Panc1 (cell line): Measurements from ENCODE around the gene ZMYM3.

ENCODE experiments used
- CTCF ChIP-seq: fragments of 450-650 bp; IDR thresholded peaks from 2 replicates; pipeline ENCODE4 v1.5.1; 2017; ENCODE audit warnings: mild to moderate bottlenecking
- REST ChIP-seq, 2 experiments: IDR thresholded peaks; 2 replicates each; pipeline ENCODE4 v1.6.1; 2011 to 2012; ENCODE audit warnings: low read depth in 2 of 2, control low read depth in 1 of 2, low read length in 1 of 2, mild to moderate bottlenecking in 1 of 2, moderate library complexity in 1 of 2; ENCODE audit not compliant: insufficient read depth in 1 of 2
- SIN3A ChIP-seq: IDR thresholded peaks from 2 replicates; pipeline ENCODE4 v1.6.1; 2012; ENCODE audit warnings: low read depth, mild to moderate bottlenecking, low read length, moderate library complexity, borderline replicate concordance; ENCODE audit not compliant: insufficient read depth
- TCF7L2 ChIP-seq: IDR thresholded peaks from 2 replicates; pipeline ENCODE4 v1.6.1; 2011; ENCODE audit warnings: mild to moderate bottlenecking, low read depth, low read length, inconsistent platforms

GRCh38 chrX:71252221-71252620, 1.7 kb downstream of the ZMYM3 start:
- TF ChIP-seq CTCF (no peak), SIN3A (no peak), TCF7L2 (no peak), REST (IDR thresholded peaks at IDR 0.05; ENCODE audit: insufficient read depth in 1 of 2, low read depth in 2 of 2, low read length in 1 of 2) (no peak)
